ENCODE results near the gene EGR2.

The EGR2 gene

GRCh38 chr10:62818426-62819011, 2.4 kb upstream of the EGR2 start:
- peaks cover 2% of the 10 kb centered on the region for H3K4me1 ChIP-seq (ENCODE audit: control insufficient read depth, insufficient read depth, low read length)
- H3K4me3 ChIP-seq (ENCODE audit: low read length): no peak overlapping the region
- H3K9me3 ChIP-seq (ENCODE audit: control insufficient read depth, insufficient read depth, low read length): no peaks in the 10 kb centered on the region
- no peak overlapping the region for H3K27ac ChIP-seq (ENCODE audit: low read length)
- H3K27me3 ChIP-seq (ENCODE audit: control insufficient read depth, insufficient read depth, low read length): peaks cover 32% of the 10 kb centered on the region
- WGBS (ENCODE audit: insufficient coverage, insufficient read length): no CpG with 5 or more reads among the region's 65 CpGs
- no peak for DNase-seq (ENCODE audit: low read depth, low spot score)
- no peaks in the 10 kb centered on the region for H3K36me3 ChIP-seq (ENCODE audit: control insufficient read depth, insufficient read depth, low read length)

- H3K27me3 ChIP-seq (ENCODE audit: control insufficient read depth, insufficient read depth, low read length): peaks cover 32% of the 10 kb centered on the region
- no CpG with 5 or more reads among the region's 51 CpGs for WGBS (ENCODE audit: insufficient coverage, insufficient read length)
- DNase-seq (ENCODE audit: low read depth, low spot score): peak; percentile 66
- peak overlapping the region; percentile 88; the same call in 1 of the 2 replicates for H3K4me3 ChIP-seq (ENCODE audit: low read length)
- no peak overlapping the region for H3K27ac ChIP-seq (ENCODE audit: low read length)
- H3K36me3 ChIP-seq (ENCODE audit: control insufficient read depth, insufficient read depth, low read length): no peaks in the 10 kb centered on the region
- no peaks in the 10 kb centered on the region for H3K9me3 ChIP-seq (ENCODE audit: control insufficient read depth, insufficient read depth, low read length)
- H3K4me1 ChIP-seq (ENCODE audit: control insufficient read depth, insufficient read depth, low read length): peaks cover 2% of the 10 kb centered on the region
Observed at GRCh38 chr10:62817766-62818425, 1.7 kb upstream of the EGR2 start.

GRCh38 chr10:62817121-62817765, 1.1 kb upstream of the EGR2 start:
- H3K9me3 ChIP-seq (ENCODE audit: control insufficient read depth, insufficient read depth, low read length): no peaks in the 10 kb centered on the region
- no peaks in the 10 kb centered on the region for H3K36me3 ChIP-seq (ENCODE audit: control insufficient read depth, insufficient read depth, low read length)
- DNase-seq (ENCODE audit: low read depth, low spot score): no peak
- no peak overlapping the region for H3K27ac ChIP-seq (ENCODE audit: low read length)
- peaks cover 32% of the 10 kb centered on the region for H3K27me3 ChIP-seq (ENCODE audit: control insufficient read depth, insufficient read depth, low read length)
- H3K4me3 ChIP-seq (ENCODE audit: low read length): peak overlapping the region; percentile 88; the same call in 1 of the 2 replicates
- H3K4me1 ChIP-seq (ENCODE audit: control insufficient read depth, insufficient read depth, low read length): peaks cover 2% of the 10 kb centered on the region
- no CpG with 5 or more reads among the region's 49 CpGs for WGBS (ENCODE audit: insufficient coverage, insufficient read length)

GRCh38 chr10:62816076-62816330, 163 bp downstream of the EGR2 start:
- DNase-seq (ENCODE audit: low read depth, low spot score): no peak
- Histone ChIP-seq H3K27me3 (ENCODE audit: control insufficient read depth, insufficient read depth, low read length) (peaks cover 32% of the 10 kb centered on the region), H3K36me3 (ENCODE audit: control insufficient read depth, insufficient read depth, low read length) (no peaks in the 10 kb centered on the region), H3K4me1 (ENCODE audit: control insufficient read depth, insufficient read depth, low read length) (peaks cover 2% of the 10 kb centered on the region), H3K27ac (ENCODE audit: low read length) (no peak overlapping the region), H3K9me3 (ENCODE audit: control insufficient read depth, insufficient read depth, low read length) (no peaks in the 10 kb centered on the region), H3K4me3 (ENCODE audit: low read length) (peak overlapping the region; percentile 88; the same call in 1 of the 2 replicates)
- no CpG with 5 or more reads among the region's 2 CpGs for WGBS (ENCODE audit: insufficient coverage, insufficient read length)

- Histone ChIP-seq H3K9me3 (ENCODE audit: control insufficient read depth, insufficient read depth, low read length) (no peaks in the 10 kb centered on the region), H3K4me1 (ENCODE audit: control insufficient read depth, insufficient read depth, low read length) (peaks cover 2% of the 10 kb centered on the region), H3K27ac (ENCODE audit: low read length) (no peak overlapping the region), H3K36me3 (ENCODE audit: control insufficient read depth, insufficient read depth, low read length) (no peaks in the 10 kb centered on the region), H3K27me3 (ENCODE audit: control insufficient read depth, insufficient read depth, low read length) (peaks cover 32% of the 10 kb centered on the region), H3K4me3 (ENCODE audit: low read length) (peak overlapping the region; percentile 88; the same call in 1 of the 2 replicates)
- WGBS (ENCODE audit: insufficient coverage, insufficient read length): no CpG with 5 or more reads among the region's 60 CpGs
- no peak for DNase-seq (ENCODE audit: low read depth, low spot score)
Observed at GRCh38 chr10:62815381-62816075, 638 bp downstream of the EGR2 start.

GRCh38 chr10:62814756-62815380, 1.3 kb downstream of the EGR2 start:
- peaks cover 32% of the 10 kb centered on the region for H3K27me3 ChIP-seq (ENCODE audit: control insufficient read depth, insufficient read depth, low read length)

GRCh38 chr10:62813981-62814380, 2.2 kb downstream of the EGR2 start:
- no peak for DNase-seq (ENCODE audit: low read depth, low spot score)
- Histone ChIP-seq H3K4me1 (ENCODE audit: control insufficient read depth, insufficient read depth, low read length) (no peaks in the 10 kb centered on the region; the same call in 1 of the 2 replicates), H3K27me3 (ENCODE audit: control insufficient read depth, insufficient read depth, low read length) (peaks cover 24% of the 10 kb centered on the region), H3K27ac (ENCODE audit: low read length) (no peak overlapping the region), H3K36me3 (ENCODE audit: control insufficient read depth, insufficient read depth, low read length) (no peaks in the 10 kb centered on the region), H3K9me3 (ENCODE audit: control insufficient read depth, insufficient read depth, low read length) (no peaks in the 10 kb centered on the region), H3K4me3 (ENCODE audit: low read length) (no peak overlapping the region)
- no CpG with 5 or more reads among the region's 5 CpGs for WGBS (ENCODE audit: insufficient coverage, insufficient read length)

More at GRCh38 chr10:62814756-62815380, 1.3 kb downstream of the EGR2 start:
- no peak overlapping the region for H3K27ac ChIP-seq (ENCODE audit: low read length)
- H3K36me3 ChIP-seq (ENCODE audit: control insufficient read depth, insufficient read depth, low read length): no peaks in the 10 kb centered on the region
- peak overlapping the region; percentile 88; the same call in 1 of the 2 replicates for H3K4me3 ChIP-seq (ENCODE audit: low read length)
- no CpG with 5 or more reads among the region's 54 CpGs for WGBS (ENCODE audit: insufficient coverage, insufficient read length)
- no peak for DNase-seq (ENCODE audit: low read depth, low spot score)
- no peaks in the 10 kb centered on the region for H3K9me3 ChIP-seq (ENCODE audit: control insufficient read depth, insufficient read depth, low read length)
- peaks cover 2% of the 10 kb centered on the region for H3K4me1 ChIP-seq (ENCODE audit: control insufficient read depth, insufficient read depth, low read length)

- no peak overlapping the region for H3K4me3 ChIP-seq (ENCODE audit: low read length)
- DNase-seq (ENCODE audit: low read depth, low spot score): no peak
- no peaks in the 10 kb centered on the region for H3K9me3 ChIP-seq (ENCODE audit: control insufficient read depth, insufficient read depth, low read length)
- H3K27me3 ChIP-seq (ENCODE audit: control insufficient read depth, insufficient read depth, low read length): peaks cover 24% of the 10 kb centered on the region
- WGBS (ENCODE audit: insufficient coverage, insufficient read length): no CpG with 5 or more reads among the region's 27 CpGs
- H3K4me1 ChIP-seq (ENCODE audit: control insufficient read depth, insufficient read depth, low read length): no peaks in the 10 kb centered on the region; the same call in 1 of the 2 replicates
- no peaks in the 10 kb centered on the region for H3K36me3 ChIP-seq (ENCODE audit: control insufficient read depth, insufficient read depth, low read length)
- no peak overlapping the region for H3K27ac ChIP-seq (ENCODE audit: low read length)
Observed at GRCh38 chr10:62813453-62813852, 2.7 kb downstream of the EGR2 start.

- Histone ChIP-seq H3K9me3 (ENCODE audit: control insufficient read depth, insufficient read depth, low read length) (no peaks in the 10 kb centered on the region), H3K4me3 (ENCODE audit: low read length) (no peak overlapping the region), H3K4me1 (ENCODE audit: control insufficient read depth, insufficient read depth, low read length) (no peaks in the 10 kb centered on the region; the same call in 1 of the 2 replicates), H3K27me3 (ENCODE audit: control insufficient read depth, insufficient read depth, low read length) (peaks cover 24% of the 10 kb centered on the region), H3K36me3 (ENCODE audit: control insufficient read depth, insufficient read depth, low read length) (no peaks in the 10 kb centered on the region), H3K27ac (ENCODE audit: low read length) (no peak overlapping the region)
- no peak for DNase-seq (ENCODE audit: low read depth, low spot score)
- WGBS (ENCODE audit: insufficient coverage, insufficient read length): no CpG with 5 or more reads among the region's 13 CpGs
Observed at GRCh38 chr10:62812672-62813439, 3.3 kb downstream of the EGR2 start.
